ENCODE results near the gene SLC25A21. TPM values are rescaled to one million over a fixed set of nuclear protein-coding genes. Genes with fewer than 3 reads are reported as not detected.

The SLC25A21 gene
- total RNA-seq, 1 experiment from 2014 or later: 2.1 TPM

DNA sequence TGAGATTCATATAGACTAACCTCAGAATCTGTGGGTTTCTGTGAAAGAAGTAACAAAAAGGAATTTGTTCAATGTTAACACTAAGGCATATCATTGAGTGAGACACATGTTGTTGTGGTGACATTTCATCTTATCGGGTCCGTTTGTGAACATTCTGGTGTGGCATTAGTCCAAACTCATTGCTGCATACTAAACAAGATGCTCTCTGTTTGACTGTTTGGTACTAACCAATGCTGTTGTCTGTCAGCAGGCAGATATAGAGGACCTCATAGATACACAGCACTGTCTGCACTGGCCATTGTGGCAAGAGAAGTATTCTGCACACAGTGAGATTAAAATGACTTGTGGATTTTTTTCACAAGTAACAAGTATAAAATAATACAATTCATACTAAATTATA, 41.2 kb downstream of the SLC25A21 start:
- intact Hi-C loops (cut with micrococcal nuclease; ENCODE audit: unreplicated experiment): no loop called here
- in situ Hi-C loops (cut with HindIII; ENCODE audit: low pct_unique_long_range_greater_than_20kb, low sequenced_read_pairs): no loop called here

GRCh38 chr14:37129047-37129446, 43.4 kb downstream of the SLC25A21 start:
- intact Hi-C loops (cut with micrococcal nuclease; ENCODE audit: unreplicated experiment) (no loop called here), in situ Hi-C loops (cut with HindIII; ENCODE audit: low pct_unique_long_range_greater_than_20kb, low sequenced_read_pairs) (no loop called here)
- no peaks in the 10 kb centered on the region for H3K36me3 ChIP-seq (ENCODE audit: control insufficient read depth, insufficient read depth, low read length)
- ATAC-seq (no peak), DNase-seq (ENCODE audit: low read depth, low spot score) (no peak)
- no peaks in the 10 kb centered on the region for H3K9me3 ChIP-seq (ENCODE audit: control insufficient read depth, insufficient read depth, low read depth, low read length)
- H3K27me3 ChIP-seq (ENCODE audit: control insufficient read depth, insufficient read depth, low read length): no peaks in the 10 kb centered on the region
- H3K4me3 ChIP-seq (ENCODE audit: low read depth in 2 of 2, low read length in 2 of 2): no peak overlapping the region
- no peak overlapping the region for H3K27ac ChIP-seq (ENCODE audit: low read length)
- ChIA-PET CTCF (no interaction called here), POLR2A (no interaction called here)
- H3K4me1 ChIP-seq (ENCODE audit: control insufficient read depth, insufficient read depth, low read length): peaks cover 4% of the 10 kb centered on the region; the same call in 1 of the 2 replicates
- TF ChIP-seq TCF7L2 (IDR thresholded peaks at IDR 0.05; ENCODE audit: low read depth, low read length): no peak
- no peak for TF ChIP-seq POLR2AphosphoS5 (IDR thresholded peaks at IDR 0.05; ENCODE audit: low read depth, low read length)
- BruUV-seq (replicated peaks): no TSS peak

More for the DNA sequence above, 41.2 kb downstream of the SLC25A21 start:
- POLR2A ChIA-PET: no interaction called here
- no peak for ATAC-seq
- BruUV-seq (replicated peaks): no TSS peak
- Histone ChIP-seq H3K27me3 (ENCODE audit: control insufficient read depth, insufficient read depth, low read length) (no peaks in the 10 kb centered on the region), H3K27ac (ENCODE audit: low read length) (no peak overlapping the region), H3K4me1 (ENCODE audit: control insufficient read depth, insufficient read depth, low read length) (peaks cover 4% of the 10 kb centered on the region; the same call in 1 of the 2 replicates), H3K36me3 (ENCODE audit: control insufficient read depth, insufficient read depth, low read length) (no peaks in the 10 kb centered on the region), H3K9me3 (ENCODE audit: control insufficient read depth, insufficient read depth, low read depth, low read length) (no peaks in the 10 kb centered on the region), H3K4me3 (ENCODE audit: low read depth in 2 of 2, low read length in 2 of 2) (no peak overlapping the region)
- DNase-seq (ENCODE audit: low read depth, low spot score): no peak
- TF ChIP-seq POLR2AphosphoS5 (IDR thresholded peaks at IDR 0.05; ENCODE audit: low read depth, low read length) (no peak), TCF7L2 (IDR thresholded peaks at IDR 0.05; ENCODE audit: low read depth, low read length) (no peak), SIN3A (IDR thresholded peaks at IDR 0.05; ENCODE audit: borderline replicate concordance, insufficient read depth, low read depth, low read length) (no peak)
- TF ChIP-seq, protein P1, sequence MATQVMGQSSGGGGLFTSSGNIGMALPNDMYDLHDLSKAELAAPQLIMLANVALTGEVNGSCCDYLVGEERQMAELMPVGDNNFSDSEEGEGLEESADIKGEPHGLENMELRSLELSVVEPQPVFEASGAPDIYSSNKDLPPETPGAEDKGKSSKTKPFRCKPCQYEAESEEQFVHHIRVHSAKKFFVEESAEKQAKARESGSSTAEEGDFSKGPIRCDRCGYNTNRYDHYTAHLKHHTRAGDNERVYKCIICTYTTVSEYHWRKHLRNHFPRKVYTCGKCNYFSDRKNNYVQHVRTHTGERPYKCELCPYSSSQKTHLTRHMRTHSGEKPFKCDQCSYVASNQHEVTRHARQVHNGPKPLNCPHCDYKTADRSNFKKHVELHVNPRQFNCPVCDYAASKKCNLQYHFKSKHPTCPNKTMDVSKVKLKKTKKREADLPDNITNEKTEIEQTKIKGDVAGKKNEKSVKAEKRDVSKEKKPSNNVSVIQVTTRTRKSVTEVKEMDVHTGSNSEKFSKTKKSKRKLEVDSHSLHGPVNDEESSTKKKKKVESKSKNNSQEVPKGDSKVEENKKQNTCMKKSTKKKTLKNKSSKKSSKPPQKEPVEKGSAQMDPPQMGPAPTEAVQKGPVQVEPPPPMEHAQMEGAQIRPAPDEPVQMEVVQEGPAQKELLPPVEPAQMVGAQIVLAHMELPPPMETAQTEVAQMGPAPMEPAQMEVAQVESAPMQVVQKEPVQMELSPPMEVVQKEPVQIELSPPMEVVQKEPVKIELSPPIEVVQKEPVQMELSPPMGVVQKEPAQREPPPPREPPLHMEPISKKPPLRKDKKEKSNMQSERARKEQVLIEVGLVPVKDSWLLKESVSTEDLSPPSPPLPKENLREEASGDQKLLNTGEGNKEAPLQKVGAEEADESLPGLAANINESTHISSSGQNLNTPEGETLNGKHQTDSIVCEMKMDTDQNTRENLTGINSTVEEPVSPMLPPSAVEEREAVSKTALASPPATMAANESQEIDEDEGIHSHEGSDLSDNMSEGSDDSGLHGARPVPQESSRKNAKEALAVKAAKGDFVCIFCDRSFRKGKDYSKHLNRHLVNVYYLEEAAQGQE (IDR thresholded peaks at IDR 0.05; ENCODE audit: insufficient read depth in 1 of 2, low read depth in 2 of 2, low read length in 1 of 2): no peak
- CTCF ChIA-PET: no interaction called here

- H3K9me3 ChIP-seq (ENCODE audit: control insufficient read depth, insufficient read depth, low read depth, low read length): no peaks in the 10 kb centered on the region
- H3K36me3 ChIP-seq (ENCODE audit: control insufficient read depth, insufficient read depth, low read length): no peaks in the 10 kb centered on the region
- H3K27ac ChIP-seq (ENCODE audit: low read length): no peak overlapping the region
- no peaks in the 10 kb centered on the region for H3K4me1 ChIP-seq (ENCODE audit: control insufficient read depth, insufficient read depth, low read length)
- no peaks in the 10 kb centered on the region for H3K27me3 ChIP-seq (ENCODE audit: control insufficient read depth, insufficient read depth, low read length)
- no TSS peak for BruUV-seq (replicated peaks)
- no peak for DNase-seq (ENCODE audit: low read depth, low spot score)
- in situ Hi-C loops (cut with HindIII; ENCODE audit: low pct_unique_long_range_greater_than_20kb, low sequenced_read_pairs) (no loop called here), intact Hi-C loops (cut with micrococcal nuclease; ENCODE audit: unreplicated experiment) (no loop called here)
- CTCF ChIA-PET: no interaction called here
- POLR2A ChIA-PET: no interaction called here
- 0 out of 2 replicates have a peak, but pooled peaks have one; percentile 63 for ATAC-seq
- TF ChIP-seq POLR2AphosphoS5 (IDR thresholded peaks at IDR 0.05; ENCODE audit: low read depth, low read length) (no peak), SIN3A (IDR thresholded peaks at IDR 0.05; ENCODE audit: borderline replicate concordance, insufficient read depth, low read depth, low read length) (no peak)
- TF ChIP-seq, protein P2, sequence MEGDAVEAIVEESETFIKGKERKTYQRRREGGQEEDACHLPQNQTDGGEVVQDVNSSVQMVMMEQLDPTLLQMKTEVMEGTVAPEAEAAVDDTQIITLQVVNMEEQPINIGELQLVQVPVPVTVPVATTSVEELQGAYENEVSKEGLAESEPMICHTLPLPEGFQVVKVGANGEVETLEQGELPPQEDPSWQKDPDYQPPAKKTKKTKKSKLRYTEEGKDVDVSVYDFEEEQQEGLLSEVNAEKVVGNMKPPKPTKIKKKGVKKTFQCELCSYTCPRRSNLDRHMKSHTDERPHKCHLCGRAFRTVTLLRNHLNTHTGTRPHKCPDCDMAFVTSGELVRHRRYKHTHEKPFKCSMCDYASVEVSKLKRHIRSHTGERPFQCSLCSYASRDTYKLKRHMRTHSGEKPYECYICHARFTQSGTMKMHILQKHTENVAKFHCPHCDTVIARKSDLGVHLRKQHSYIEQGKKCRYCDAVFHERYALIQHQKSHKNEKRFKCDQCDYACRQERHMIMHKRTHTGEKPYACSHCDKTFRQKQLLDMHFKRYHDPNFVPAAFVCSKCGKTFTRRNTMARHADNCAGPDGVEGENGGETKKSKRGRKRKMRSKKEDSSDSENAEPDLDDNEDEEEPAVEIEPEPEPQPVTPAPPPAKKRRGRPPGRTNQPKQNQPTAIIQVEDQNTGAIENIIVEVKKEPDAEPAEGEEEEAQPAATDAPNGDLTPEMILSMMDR (IDR thresholded peaks at IDR 0.05): peak; percentile 53
- no peak overlapping the region for H3K4me3 ChIP-seq (ENCODE audit: low read depth in 2 of 2, low read length in 2 of 2)
These were observed 47.8 kb downstream of the SLC25A21 start for GRCh38 chr14:37124614-37125013.
